Right lobe of liver (tissue), 6 donors: Measurements from ENCODE around the gene GPC6. TPM values are rescaled to one million over a fixed set of nuclear protein-coding genes. Genes with fewer than 3 reads are reported as not detected.

Experiments used
- ATAC-seq, 4 donors: fragments of 200-7000 bp; cut with Tn5 transposase; one replicate each; pipeline ENCODE4 v1.9.1; 2020; ENCODE audit warnings: mild to moderate bottlenecking in 4 of 4, moderate library complexity in 4 of 4
- DNase-seq, 3 donors: peaks; one replicate each; pipeline ENCODE4 v3.0.0-alpha.2; 2020
- H3K27ac ChIP-seq, 3 donors: fragments of 200-600 bp; one replicate each; pipeline ENCODE4 v1.8.0; 2022
- H3K27me3 ChIP-seq, 2 donors: fragments of 200-600 bp; one replicate each; pipeline ENCODE4 v1.8.0; 2022
- H3K36me3 ChIP-seq, 4 donors: fragments of 200-600 bp; sonication (generic) in 1 of 4; one replicate each; pipeline versions ENCODE4 v1.5.1 to v1.8.0; 2017 to 2022; ENCODE audit warnings: control low read depth in 1 of 4
- H3K4me1 ChIP-seq, 4 donors: fragments of 200-600 bp; sonication (generic) in 1 of 4; one replicate each; pipeline versions ENCODE4 v1.5.1 to v1.8.0; 2017 to 2022; ENCODE audit warnings: control low read depth in 1 of 4
- H3K4me3 ChIP-seq, 3 donors: fragments of 200-600 bp; one replicate each; pipeline ENCODE4 v1.8.0; 2022
- H3K9me3 ChIP-seq, 4 donors: fragments of 200-600 bp; sonication (generic) in 1 of 4; one replicate each; pipeline versions ENCODE4 v1.5.1 to v1.8.0; 2017 to 2022; ENCODE audit warnings: control low read depth in 1 of 4
- CTCF ChIP-seq, 4 donors: fragments of 200-600 bp in 3 of 4; fragments of 450-650 bp in 1 of 4; IDR thresholded peaks; one replicate each; pipeline versions ENCODE4 v1.5.1 to v1.8.0; 2016 to 2022; ENCODE audit warnings: antibody characterized with exemption in 4 of 4, mild to moderate bottlenecking in 2 of 4
- POLR2A ChIP-seq: fragments of 450-650 bp; IDR thresholded peaks from one replicate; pipeline ENCODE4 v1.6.1; 2017; ENCODE audit warnings: antibody characterized with exemption, mild to moderate bottlenecking
- WGBS: methylation state at CpG from one replicate; pipeline ENCODE4 v1.1.6; 2018; ENCODE audit warnings: low coverage, low lambda C conversion rate; ENCODE audit not compliant: insufficient coverage; ENCODE audit errors: missing lambda C conversion rate; 5-methylcytosine and 5-hydroxymethylcytosine counted together
- intact Hi-C, 2 donors: fragments of 100-400 bp; cut with DNase I; formaldehyde crosslinking; loops; one replicate each; pipeline versions ENCODE4 v1.11.2 to v1.14.1; 2022
- total RNA-seq, 6 experiments: library from RNA; depleted of rRNA in 2 of 6; stranded (reverse); fragments of >200 nt in 2 of 6; fragmentation: NEBNext Ultra II Directional in 3 of 6; extraction: Animal tissue kit (Norgen Biotek cat#: 25700) in 3 of 6; gene quantifications; one replicate each; pipeline versions ENCODE4 v1.1.0 to v1.2.4, GENCODE V29; 2016 to 2023
- donor health status: DM: no; HTN: yes; CAD: no.
- donor health status: DM: no; HTN: no; CAD: no.
- donor health status: DM: no; HTN: no; CAD: no.
- donor health status: DM: no; HTN: yes; CAD: no.
- donor health status: DM: no; HTN: yes; CAD: no.

The GPC6 gene
- total RNA-seq, 6 experiments from 2014 or later = 18.6 to 30.1 (median 20.2) TPM

- Histone ChIP-seq H3K27me3 (no peaks in the 10 kb centered on the region), H3K9me3 (no peaks in the 10 kb centered on the region), H3K36me3 (no peaks in the 10 kb centered on the region), H3K4me1 (peaks cover 0 to 16% (median 3%) of the 10 kb centered on the region in 4 donors), H3K4me3 (no peak overlapping the region), H3K27ac (no peak overlapping the region)
- TF ChIP-seq POLR2A = no peak
- no peak for TF ChIP-seq CTCF (IDR thresholded peaks at IDR 0.05)
- DNase-seq = no peak
- 88% methylated on average over 6 of the region's 6 CpGs for WGBS
- no peak for ATAC-seq
- intact Hi-C loops = no loop called here
These were observed 536.3 kb downstream of the GPC6 start for GRCh38 chr13:93762708-93763426.

GRCh38 chr13:93765062-93765461, 538.5 kb downstream of the GPC6 start:
- 90% methylated on average over 2 of the region's 2 CpGs for WGBS

GRCh38 chr13:93765811-93766210, 539.2 kb downstream of the GPC6 start:
- WGBS = 86% methylated on average over 1 of the region's 1 CpG
- intact Hi-C loops = no loop called here
- ATAC-seq (no peak), DNase-seq (no peak)
- Histone ChIP-seq H3K9me3 (no peaks in the 10 kb centered on the region), H3K27ac (no peak overlapping the region), H3K4me3 (no peak overlapping the region), H3K4me1 (peaks cover 0 to 25% (median 7%) of the 10 kb centered on the region in 4 donors), H3K36me3 (no peaks in the 10 kb centered on the region), H3K27me3 (no peaks in the 10 kb centered on the region)
- TF ChIP-seq POLR2A = no peak

More at GRCh38 chr13:93765062-93765461, 538.5 kb downstream of the GPC6 start:
- no peaks in the 10 kb centered on the region for H3K36me3 ChIP-seq
- ATAC-seq (no peak), DNase-seq (no peak)
- no peaks in the 10 kb centered on the region for H3K27me3 ChIP-seq
- H3K4me3 ChIP-seq = no peak overlapping the region
- no peak for TF ChIP-seq POLR2A
- TF ChIP-seq CTCF (IDR thresholded peaks at IDR 0.05) = no peak
- intact Hi-C loops = no loop called here
- no peaks in the 10 kb centered on the region for H3K9me3 ChIP-seq
- no peak overlapping the region for H3K27ac ChIP-seq
- H3K4me1 ChIP-seq = peaks cover 0 to 25% (median 7%) of the 10 kb centered on the region in 4 donors

- peaks cover 0 to 30% (median 8%) of the 10 kb centered on the region in 4 donors for H3K4me1 ChIP-seq
- TF ChIP-seq CTCF (IDR thresholded peaks at IDR 0.05) (no peak), POLR2A (no peak)
- H3K36me3 ChIP-seq = no peaks in the 10 kb centered on the region
- H3K9me3 ChIP-seq = no peaks in the 10 kb centered on the region
- ATAC-seq = peak in 3 of 4 donors; percentile 4 to 37 (median 13)
- intact Hi-C loops = no loop called here
- H3K27ac ChIP-seq = peak overlapping the region; percentile 65 to 90 (median 77)
- H3K4me3 ChIP-seq = peak overlapping the region; percentile 18 to 42 (median 31)
- no peaks in the 10 kb centered on the region for H3K27me3 ChIP-seq
- DNase-seq = no peak
- 22% methylated on average over 3 of the region's 3 CpGs for WGBS
These were observed 540.1 kb downstream of the GPC6 start for GRCh38 chr13:93766719-93767118.

- H3K4me3 ChIP-seq = peak overlapping the region; percentile 18 to 42 (median 31)
- no peaks in the 10 kb centered on the region for H3K36me3 ChIP-seq
- H3K9me3 ChIP-seq = no peaks in the 10 kb centered on the region
- DNase-seq (no peak), ATAC-seq (peak; percentile 69 to 84 (median 78))
- H3K27ac ChIP-seq = peak overlapping the region; percentile 65 to 90 (median 77)
- no peaks in the 10 kb centered on the region for H3K27me3 ChIP-seq
- H3K4me1 ChIP-seq = peaks cover 0 to 34% (median 9%) of the 10 kb centered on the region in 4 donors
- intact Hi-C loops = no loop called here
- 19% methylated on average over 10 of the region's 10 CpGs for WGBS
- TF ChIP-seq POLR2A = no peak
- no peak for TF ChIP-seq CTCF (IDR thresholded peaks at IDR 0.05)
These were observed 540.7 kb downstream of the GPC6 start for GRCh38 chr13:93767180-93767916.
